Kidney glomerular epithelial cell (primary cell): ENCODE data around the gene GAK.

ENCODE experiments used
- DNase-seq: peaks from one replicate; lab custom pipeline; 2025; lab: John Stamatoyannopoulos, UW

Gene GAK

DNA sequence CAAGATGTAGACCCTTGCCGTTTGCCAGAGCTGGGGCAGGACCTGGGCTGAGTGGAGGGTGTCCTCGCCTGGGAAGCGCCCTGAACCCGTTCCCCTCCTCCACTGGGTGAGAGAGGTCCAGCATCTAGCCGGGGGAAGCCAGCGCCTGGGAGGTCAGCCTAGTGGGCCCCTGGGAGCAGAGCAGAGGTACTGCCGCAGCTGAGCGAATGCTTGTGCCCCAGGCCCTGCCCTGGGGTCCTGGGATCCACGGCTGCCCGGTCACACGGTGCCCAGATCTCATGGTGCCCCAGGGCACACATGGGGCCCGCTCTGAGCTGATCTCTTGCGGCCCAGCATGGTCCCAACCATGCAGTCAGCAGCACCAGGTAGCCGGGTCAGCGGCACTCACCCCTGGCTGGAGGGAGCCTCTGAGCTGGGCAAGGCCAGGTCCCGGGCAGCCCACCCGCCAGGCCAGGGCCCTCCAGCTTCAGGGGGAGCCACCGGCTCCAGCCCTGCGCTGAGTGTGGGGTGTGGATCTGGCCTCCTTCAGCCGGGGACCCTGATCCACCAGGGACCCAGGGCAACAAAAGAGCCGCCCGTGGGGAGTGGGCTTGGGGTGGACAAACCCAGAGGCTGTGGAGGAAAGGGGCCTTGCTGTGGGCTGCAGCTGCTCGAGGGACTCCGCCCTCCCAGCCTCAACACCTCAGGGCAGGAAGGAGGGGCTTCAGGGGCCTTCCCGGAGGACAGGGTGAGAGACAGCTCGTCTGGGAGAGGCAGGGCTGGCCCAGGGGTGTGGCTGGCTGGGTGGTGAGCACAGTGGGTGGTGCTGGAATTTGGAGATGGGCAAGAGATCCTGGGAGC, 102.1 kb downstream of the GAK start:
- no peak for DNase-seq

DNA sequence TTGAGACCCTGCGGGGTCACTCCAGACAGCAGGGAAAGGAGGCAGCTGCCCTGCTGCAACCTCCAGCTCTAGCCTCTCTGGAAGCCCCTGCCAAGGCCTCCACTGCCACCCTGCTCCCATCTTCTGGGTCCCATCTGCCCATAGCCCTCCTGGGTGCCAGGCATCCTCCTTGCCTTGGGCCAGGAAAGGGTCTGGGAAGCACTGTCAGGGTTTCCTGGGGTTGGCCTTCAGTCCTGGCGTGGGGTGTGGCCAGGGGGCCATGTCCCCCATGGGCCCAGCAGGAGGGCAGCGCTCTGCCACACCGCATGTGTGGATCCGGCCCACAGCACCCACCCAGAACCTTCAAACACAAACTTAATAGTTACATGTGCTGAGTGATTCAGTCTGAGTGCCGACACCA, 102.8 kb downstream of the GAK start:
- no peak for DNase-seq

DNA sequence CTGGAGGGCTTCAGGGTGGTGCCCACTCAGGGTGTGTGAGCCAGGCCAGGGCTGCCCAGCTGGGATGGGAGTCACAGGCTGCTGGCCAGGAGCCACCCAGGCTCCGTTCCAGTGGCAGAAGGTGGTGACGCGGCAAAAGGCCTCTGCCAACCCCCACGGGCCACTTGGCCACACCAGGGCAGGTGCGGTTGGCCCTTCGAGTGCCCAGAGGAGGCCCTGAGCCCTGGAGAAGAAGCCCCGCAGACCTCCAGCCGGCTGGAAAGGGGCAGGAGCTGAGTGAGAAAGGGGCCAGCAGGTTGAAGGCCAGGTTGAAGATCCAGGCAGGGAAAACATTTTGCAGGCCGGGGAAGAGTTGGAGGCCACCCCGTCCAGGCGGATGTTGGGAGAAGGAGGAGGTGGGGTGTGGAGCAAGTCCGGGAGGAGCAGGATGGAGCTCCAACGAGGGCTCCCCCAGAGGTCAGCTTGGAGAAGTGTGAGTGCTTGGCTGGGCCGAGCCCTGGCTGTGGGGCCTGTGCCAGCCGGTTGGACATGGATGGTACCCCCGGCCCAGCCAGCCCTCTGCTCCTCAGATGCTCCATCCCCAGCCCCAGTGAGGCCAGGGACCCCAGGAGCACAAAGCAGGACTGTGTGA, 103.4 kb downstream of the GAK start:
- DNase-seq, result no peak

DNA sequence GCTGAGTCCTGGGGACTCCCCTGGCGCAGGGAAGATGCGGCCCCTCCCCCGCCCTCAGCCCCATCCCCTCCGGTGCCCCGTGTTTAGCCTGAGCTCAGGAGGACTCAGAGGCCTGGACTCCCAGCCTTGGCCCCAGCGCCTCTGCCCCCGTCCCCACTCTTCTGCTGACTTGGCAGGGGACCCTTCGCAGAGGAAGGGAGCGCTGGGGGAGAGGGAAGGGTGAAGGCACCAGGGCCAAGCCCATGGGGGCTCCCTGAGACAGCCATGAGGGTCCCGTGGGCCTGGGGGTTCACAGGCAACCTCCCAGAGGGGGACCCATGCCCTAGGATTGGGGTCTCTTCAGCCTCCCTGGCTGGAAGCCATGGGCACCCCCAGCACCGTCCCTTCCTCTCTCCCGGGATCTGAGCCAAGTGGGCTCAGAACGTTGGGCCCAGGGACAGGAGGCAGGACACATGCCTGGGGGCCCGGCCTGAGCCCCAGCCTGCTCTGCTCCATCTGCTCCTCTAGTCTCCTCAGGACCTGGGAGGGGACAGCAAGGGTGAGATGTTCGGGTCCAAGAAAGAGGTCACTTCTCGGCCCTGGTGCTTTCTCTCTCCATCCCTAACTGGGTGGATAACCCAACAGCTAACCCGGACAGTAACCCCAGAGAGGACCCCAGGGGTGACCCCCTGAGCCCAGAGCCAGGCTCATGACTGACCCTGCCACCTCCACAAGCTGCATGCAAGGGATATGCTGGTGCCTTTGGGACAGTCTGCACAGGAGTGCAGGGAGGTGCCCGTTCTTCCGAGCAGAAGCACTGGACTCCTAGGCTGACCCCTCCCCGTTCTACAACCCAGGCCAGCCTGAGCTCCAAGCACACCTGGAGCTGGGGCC, 104.7 kb downstream of the GAK start:
- no peak for DNase-seq

DNA sequence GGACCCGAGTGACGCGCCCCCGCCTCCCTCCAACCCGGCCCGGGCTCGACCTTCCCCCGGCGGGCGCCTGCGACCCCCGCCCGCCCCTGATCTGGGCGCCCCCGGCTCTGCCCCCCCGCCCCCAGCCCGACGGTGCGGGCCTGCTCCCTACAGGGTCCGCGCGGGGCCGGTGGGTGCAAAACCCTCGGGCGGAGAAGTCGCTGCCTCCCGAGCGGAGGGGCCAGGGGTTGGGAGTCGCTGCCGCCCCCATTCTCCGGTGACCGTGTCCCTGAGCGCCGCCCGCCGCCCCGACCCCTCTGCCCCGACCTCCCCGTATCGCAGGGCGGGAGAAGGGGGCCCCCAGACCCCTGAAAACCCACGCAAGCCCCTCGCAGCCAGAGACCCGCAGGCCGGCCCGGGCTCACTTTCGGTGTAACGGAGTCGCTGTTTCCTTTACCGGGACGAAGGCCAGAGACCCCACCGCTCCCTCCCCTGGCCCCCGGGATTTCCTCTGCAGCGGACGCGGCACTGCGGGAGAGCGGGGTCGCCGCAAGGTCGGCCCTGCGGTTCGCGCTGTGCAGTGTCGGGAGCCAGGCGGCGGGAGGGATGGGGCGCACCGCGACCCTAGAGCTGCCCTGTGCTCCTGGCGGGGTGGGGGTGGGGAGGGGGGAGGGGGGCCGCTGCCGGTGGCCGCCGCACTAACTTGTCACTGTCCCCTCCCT, 105.5 kb downstream of the GAK start:
- no peak for DNase-seq

DNA sequence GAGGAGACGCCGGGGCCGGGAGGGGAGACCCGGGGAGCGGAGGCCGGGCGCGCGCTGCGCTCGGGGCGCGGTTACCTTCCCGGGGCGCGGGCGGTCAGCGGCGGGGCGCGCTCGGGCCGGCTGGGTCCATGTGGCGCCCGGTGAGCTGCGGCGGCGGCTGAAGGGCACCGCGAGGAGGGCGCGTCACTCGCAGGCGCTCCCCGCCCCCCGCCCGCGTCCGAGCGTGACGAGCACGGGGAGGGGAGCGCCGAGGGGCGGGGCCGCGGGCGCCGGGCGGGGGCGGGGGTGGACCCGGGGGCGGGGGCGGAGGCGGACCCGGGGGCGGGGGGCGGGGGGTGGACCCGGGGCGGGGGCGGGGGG, 106.2 kb downstream of the GAK start, which contains the start of gene CPLX1:
Gene CPLX1, minus strand, starts transcription at position 159 of the 360 bp plus-strand sequence. CDS start 1,607 bp downstream, outside the sequence.
- no peak for DNase-seq

DNA sequence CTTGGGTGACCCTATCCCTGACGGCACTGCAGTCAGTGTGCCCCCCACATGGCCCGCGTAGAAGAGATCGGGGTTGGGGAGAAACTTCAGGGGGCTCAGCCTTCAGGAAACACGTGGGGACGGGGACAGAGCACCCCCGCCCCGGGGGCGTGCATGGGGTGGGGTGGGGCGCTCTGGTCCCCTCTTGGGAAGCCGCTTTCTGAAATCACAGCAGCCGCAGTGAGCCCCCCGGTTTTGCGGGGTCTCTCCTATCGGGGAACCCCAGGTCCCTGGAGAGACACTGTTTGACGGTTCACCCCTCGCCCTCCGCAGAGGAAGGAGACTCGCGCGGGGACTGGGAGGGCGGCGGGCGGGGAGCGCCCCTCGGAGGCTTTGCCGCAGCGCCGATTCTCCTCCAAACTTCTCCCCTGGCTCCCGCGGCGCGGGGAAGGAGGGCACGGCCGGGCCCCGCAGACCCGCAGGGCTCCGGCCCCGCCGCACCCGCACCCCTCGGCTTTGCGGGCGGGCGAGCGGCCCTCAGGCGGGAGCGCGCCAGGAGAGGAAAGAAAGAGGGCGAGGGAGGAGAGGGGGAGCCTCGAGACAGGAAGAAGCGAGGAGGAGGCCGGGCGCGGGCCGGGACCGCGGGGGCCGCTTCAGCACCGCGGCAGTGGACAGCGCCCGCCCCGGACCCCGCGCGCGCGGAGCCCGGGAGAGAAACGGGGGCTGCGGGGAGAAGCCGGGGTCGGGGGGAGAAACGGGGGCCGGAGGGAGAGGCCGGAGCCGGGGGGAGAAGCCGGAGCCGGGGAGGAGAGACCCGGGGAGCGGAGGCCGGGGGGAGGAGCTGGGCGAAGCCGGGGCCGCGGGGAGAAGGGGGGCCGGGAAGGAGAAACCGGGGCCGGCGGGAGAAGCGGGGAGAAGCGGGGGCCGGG, 106.8 kb downstream of the GAK start:
- DNase-seq, result no peak

DNA sequence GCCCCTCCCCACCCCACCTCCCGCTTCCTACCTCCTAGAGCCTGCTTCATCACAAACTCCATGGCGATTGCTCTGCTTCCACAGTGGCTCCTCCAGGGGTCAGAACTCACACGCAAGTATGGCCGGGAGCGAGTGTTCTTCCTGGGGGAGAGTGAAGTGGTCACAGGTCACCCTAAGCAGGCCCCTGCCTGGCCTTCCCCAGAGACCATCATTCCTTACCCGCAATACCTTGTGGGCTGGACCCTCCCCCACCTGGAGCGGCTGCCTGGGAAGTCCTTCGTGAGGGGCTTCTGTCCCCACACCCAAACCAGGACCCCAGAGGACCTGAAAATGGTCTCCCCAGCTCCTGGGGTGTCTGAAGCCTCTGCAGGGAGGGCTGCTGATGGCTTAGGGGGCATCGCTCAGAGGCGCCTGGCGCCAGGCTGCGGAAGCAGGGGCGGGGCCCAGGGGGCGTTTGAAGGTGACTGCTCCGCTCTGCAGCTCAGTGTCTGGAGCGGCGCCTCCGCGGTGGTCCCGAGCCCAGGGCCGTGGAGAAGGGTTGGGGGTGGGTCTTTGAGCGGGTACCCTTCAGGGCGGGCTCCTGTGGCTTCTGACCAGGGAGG, 107.6 kb downstream of the GAK start:
- no peak for DNase-seq

DNA sequence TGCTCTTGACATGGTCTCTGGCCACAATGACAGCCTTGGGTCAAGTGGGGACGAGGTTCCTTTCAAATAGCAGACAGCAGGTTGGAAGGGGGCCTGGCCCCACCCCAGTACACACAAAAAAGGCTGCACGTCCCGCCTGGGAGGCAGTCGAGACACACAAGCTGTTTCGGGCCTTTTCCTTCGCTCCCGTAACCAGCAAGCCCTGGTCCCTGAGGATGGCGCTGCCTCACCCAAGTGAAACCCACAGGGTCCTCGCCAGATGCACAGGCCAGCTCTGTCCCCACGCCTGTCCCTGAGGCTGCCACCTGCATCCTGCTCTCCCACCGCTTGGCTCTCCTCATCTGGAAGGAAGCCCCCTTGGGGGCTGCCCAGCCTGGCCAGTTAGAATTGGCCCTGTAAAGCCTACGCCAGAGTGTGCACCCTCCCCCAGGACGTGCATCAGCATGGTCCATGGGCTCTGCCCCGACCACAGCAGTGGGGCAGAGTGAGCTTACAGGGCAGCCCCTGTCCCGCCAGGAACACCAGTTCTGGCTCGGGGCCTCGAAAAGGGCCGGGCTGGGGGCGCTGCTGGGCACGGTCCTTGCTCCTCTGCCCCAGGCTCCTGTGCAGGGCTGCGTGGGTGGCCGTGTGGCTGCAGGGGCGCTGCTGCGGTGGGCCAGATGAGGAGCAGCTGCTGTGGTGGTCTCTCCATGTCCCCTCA, 108.2 kb downstream of the GAK start:
- DNase-seq, result no peak

DNA sequence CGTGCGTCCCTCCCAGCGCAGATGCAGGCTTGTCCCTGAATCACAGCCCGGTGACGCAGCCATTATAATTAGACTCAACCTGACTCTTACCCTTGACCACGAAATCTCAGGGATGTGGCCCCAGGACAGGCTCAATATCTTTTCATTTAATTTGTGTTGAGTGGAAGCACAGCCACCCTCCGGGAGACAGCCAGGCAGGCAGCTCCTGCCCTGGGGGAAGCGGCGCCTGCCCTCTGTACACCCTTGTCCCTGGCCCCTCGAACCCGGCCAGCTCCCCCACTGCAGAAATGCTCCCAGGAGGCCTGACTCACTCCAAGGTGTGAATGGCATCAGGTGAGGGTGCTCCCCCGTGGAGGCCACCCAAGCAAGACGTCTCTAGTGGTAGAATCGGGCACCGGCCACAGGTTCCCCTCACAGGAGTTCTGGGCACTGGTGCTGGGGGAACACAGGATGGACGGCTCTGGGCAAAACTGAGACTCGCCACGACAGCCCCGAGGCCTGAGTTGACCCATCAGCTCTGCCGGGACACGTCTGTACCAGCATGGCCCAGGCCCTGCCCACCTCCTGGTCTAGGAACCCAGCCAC, 108.8 kb downstream of the GAK start:
- DNase-seq, result no peak

DNA sequence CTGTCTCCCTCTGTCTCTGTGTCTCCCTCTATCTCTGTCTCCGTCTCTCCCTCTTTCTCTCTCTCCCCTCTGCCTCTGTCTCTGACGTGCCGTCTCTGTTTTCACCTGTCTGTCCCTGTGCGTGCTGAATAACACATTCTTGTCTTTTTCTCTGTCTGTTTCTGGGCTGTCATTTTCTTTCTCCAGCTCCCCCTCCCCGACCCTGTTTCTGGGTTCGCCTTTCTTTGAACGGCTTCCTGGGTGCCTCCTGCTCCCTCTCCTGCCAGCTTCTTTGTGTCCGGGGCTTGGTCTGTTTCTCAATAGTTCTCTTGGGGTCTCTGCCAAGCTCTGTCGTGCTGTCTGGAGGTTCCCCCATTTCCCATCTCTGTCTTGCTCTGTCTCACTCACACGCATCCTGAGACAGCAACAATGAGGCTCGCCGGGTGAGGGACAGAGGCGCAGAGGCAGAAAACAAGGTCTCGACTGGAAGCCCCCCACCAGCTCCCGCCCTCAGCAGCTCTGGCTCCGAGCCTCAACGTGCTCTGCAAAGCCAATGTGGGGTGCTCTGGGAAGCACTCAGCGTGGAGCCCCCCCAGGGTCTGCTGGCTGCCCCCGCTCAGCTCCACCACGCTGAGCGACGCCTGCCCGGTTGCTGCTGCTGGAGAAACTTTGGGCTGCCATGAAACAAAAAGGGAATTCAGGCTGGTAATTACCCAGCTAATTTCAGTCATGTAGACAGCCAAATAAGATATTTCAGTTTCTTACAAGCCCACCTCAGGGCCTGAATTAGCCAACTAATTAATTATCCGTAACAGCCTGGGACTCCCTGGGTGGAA, 109.5 kb downstream of the GAK start:
- no peak for DNase-seq

DNA sequence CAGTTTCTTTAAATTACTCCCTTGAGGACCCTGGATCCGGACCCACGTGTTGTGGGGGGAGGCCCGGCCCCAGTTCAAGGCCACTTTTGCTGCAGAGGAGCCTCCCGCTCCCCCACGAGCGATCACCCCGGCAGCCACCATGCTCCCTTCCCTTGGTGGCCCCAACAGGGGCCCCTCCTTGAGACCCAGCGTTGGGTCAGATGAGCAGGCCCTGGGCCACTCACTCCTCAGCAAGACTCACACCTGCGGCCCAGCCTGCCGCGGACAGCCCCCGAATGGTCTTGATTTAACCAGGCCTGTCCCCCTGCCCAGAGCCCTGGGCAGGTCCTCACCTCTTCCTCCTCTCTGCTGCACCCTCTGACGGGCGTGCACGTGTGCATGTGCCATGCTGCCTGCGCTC, 110.5 kb downstream of the GAK start:
- DNase-seq, result no peak

DNA sequence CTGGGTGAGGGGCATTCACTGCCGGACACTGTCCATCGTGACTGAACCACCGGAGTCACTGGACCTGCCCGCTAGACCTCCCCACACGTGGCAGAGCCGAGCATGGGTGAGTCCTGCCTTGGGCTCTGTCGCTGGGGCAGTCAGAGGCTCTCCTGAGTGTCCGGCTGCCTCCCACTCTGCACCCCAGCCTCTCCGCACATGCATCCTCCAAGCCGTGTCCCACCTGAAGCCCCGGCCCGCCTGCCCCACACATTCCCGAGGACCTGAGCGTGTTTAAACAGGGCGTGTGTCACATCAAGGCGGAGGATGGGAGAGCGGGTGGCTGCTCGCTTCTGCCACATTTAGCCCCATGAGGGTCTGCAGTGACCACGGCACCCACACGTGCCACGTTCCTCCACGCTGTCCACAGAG, 110.9 kb downstream of the GAK start:
- DNase-seq, result no peak

DNA sequence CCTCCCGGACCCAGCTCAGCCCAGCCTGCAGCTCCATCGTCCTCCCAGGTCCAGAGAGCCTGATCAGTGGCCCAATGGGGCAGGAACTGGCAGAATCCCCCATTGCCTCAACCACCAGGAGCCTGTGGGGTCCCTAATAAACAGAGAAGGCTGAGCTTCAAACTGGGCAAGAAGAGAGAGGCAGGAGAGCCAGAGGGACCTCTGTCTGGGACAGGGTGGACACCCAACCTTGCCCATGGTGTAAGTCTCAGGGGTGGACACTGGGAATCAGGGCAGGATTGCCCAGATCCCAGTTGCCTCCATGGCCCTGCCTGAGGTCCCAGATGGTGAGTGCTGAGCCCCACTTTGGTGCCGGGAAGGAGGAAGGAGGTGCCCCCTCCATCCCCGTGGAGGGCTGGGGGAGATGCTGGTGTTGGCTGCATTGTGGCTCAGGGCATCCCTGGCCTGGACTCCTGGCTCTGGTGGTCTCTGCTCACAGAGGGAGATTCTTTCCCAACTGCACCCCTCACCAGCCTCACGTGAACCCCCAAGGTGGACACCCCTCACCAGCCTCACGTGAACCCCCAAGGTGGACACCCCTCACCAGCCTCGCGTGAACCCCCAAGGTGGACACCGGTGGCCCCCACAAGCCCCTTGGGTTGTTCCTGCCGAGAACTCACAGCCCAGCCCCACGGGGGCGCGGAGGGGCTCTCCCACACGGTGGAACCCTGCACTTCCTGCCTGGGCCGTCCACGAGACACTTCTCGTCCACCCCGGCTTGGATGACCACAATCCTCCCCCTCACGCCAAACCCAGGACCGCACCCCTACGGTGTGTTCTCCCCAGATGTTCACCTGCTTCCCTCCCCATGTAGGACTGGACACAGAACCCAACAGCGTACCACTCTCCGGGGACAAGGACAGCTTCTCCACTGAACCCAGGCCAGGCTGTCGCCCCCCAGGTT, 111.6 kb downstream of the GAK start:
- DNase-seq, result no peak

DNA sequence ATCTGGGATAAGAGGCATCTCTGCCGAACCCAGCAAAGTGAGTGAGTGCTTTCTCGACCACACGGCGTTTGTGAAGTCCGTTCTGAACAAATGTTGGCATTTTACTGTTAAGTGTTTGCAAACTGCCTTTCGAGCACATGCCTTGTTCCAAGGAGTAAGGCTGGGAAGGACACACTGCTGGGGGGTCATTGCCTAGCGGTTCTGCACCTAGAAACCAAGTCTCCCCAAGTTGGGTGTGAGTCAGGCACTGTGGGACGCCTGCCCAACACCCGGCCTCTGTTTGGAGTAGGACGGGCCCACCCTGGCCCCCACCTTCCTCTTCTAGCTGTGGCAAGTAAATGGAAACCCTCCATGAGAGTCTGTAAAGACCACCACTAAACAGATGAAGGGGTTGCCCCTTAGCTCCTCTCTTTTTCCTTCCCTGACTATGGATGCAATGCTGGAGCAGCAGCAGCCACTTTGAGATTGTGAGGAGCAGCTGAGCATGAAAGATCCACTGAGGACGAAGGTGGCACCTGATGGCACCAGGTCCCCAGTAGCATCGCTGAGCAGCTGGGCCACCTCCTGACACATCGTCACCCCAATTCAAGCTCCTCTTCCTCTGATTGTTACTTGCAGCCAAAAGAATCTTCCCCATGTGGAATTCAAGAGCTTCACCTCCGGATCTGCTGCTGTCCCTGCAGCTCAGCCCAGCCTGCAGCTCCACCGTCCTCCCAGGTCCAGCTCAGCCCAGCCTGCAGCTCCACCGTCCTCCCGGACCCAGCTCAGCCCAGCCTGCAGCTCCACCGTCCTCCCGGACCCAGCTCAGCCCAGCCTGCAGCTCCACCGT, 112.5 kb downstream of the GAK start:
- DNase-seq, result no peak

DNA sequence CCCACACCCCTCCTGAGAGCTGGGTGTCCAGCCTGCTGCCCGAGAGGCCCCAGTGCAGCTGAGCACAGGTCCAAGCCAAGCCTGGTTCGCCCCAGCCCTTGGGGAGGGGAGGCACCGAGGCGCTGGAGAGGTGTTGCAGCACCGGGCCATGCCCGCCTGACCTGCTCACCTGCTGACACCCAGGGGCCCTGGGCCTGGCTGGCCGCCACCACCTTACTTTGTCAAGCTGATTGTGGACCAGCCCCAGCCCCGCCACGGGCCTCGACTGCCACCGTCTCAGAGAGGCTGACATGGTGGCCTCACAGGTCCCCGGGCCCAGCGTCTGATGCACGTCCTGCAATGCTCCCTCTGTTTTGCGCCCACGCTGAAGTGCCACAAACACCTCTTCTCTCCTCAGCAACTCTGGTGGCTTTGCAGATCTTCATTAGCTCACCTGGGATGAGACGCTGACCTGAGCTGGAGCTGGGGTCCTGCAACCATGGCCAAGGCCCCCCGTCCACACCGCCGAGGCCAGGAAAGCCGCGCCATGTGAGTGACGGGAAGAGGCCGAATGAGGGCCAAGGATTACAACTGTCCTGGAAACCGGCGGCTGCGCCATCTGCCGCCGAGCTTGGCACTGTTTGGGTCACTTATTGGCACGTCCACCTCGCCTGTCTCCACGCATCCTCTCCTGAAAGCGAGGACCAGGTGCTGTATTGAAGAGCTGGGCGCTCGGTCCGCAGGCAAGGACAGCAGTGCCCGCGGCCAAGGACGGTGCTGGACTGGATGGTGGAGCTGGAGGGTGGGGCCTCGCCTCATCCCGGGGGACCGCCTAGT, 113.8 kb downstream of the GAK start:
- no peak for DNase-seq
